ENCODE data around the gene UPK3BL1. TPM values are rescaled to one million over a fixed set of nuclear protein-coding genes. Genes with fewer than 3 reads are reported as not detected.

UPK3BL1 gene
- 7.9 to 14.2 TPM (median 13.0 TPM) in 5 replicates for total RNA-seq (2022; extraction: Qiagen RNA extraction)

DNA sequence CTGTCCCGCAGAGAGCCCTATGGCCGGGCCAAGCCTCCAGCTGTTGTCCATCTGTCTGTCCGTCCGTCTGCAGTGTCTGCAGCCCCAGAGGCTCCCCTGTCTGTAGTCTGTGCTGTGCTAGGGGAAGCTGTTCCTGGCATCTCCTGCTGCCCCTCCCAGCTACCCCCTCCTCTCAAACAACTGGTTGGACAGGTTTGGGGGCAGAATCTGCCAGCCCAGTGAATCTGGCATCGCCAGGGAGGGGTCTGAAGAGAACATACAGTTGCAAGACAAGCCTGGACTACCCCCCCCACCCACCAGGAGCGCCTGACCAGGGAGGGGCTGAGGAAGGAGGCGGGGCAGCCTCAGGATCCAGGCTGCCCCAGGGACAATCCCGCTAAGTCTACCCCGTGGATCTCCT, at the start of gene UPK3BL1:
UPK3BL1 (minus strand) TSS at position 101 of the 400 bp plus-strand sequence; CDS start at position 51, 50 bp downstream.

DNA sequence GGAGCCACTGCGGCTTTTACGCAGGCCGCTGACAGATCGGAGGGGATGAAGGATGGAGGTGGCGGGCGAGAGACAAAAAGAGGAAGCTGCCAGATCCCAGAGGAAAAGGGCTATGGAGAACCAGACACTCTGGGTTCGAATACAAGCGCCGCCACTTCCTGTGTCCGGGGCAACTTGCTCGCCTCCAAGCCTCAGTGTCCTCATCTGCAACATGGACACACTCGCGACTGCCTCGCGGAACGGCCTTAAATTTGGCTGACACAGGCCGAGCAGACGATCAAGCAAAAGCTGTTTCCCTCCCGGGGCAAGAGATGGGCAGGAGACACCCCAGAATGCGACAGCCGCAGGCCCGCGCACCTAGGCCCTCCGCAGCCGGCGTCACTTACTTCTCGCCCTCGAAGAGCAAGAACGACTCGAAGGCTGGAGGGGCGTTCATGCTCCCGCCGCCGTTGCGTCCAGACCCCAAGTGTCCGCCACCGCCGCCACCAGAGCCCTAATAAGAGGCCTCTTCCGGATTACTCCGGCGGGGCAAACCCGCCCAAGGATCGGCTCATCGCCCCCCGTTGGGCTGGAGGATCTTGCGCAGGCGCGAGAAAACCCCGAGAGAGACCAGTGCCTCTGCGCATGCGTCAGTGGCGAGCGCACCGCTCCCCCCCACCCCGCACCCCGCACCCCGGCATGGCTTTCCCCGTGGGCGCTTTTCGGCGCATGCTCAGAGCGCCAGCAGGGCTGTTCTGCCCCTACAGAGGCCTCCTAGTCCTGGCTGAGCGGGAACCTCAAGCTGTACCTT, 28.8 kb upstream of the UPK3BL1 start, which contains the start of gene POLR2J2:
POLR2J2 (minus strand) TSS at position 498 of the 790 bp plus-strand sequence; CDS start at position 436, 62 bp downstream.

DNA sequence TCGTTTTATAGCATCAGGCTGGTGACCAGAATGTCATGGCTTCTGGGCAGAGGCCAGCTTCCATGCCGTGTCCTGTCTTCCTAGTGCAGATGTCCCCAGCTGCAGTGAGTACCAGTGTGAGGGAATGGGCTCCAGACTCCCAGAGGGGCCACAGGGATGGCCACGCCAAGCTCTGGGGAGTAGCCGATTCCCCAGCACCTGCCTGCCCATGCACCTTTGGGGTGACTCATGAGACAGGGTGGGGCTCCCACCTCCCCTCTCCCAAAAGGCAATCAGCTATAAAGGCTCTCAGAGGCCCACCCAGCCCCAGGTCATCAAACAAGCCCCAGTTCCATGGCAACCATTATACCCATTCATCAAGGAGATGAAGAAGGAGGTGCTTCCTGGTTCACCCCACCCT, 7.3 kb upstream of the UPK3BL1 start, which contains the start of gene SPDYE2B:
SPDYE2B (plus strand) TSS at position 396 of the 400 bp plus-strand sequence. CDS start 2,030 bp downstream, outside the sequence.

GRCh38 chr7:102616507-102617125, 26.0 kb downstream of the UPK3BL1 start, which contains the start of gene RASA4:
TSS of gene RASA4 (minus strand) at chr7:102616756. CDS start at chr7:102616689, 67 bp downstream.

Other genes with a start within 250 kb of the UPK3BL1 start
- gene PRKRIP1, start 246.4 kb downstream of the UPK3BL1 start, total RNA-seq (2022; extraction: Qiagen RNA extraction): 20.6 to 23.7 TPM (median 23.6 TPM) in 5 replicates
- gene ORAI2, start 209.2 kb downstream of the UPK3BL1 start, total RNA-seq (2022; extraction: Qiagen RNA extraction): 25.4 to 43.0 TPM (median 39.0 TPM) in 5 replicates
- gene ALKBH4, start 177.9 kb downstream of the UPK3BL1 start, total RNA-seq (2022; extraction: Qiagen RNA extraction): 8.8 to 12.7 TPM (median 12.3 TPM) in 5 replicates
- 23.4 to 36.6 TPM (median 34.0 TPM) in 5 replicates for gene LRWD1, start 177.8 kb downstream of the UPK3BL1 start, total RNA-seq (2022; extraction: Qiagen RNA extraction)
- 106 to 112 TPM (median 109 TPM) in 5 replicates for gene POLR2J, start 163.9 kb downstream of the UPK3BL1 start, total RNA-seq (2022; extraction: Qiagen RNA extraction)
- 1.4 to 1.8 TPM (median 1.6 TPM) in 5 replicates for gene RASA4B, start 125.0 kb downstream of the UPK3BL1 start, total RNA-seq (2022; extraction: Qiagen RNA extraction)
- 2.1 to 3.8 TPM (median 2.7 TPM) in 5 replicates for gene UPK3BL2, start 99.1 kb downstream of the UPK3BL1 start, total RNA-seq (2022; extraction: Qiagen RNA extraction)
- gene SPDYE2, start 91.6 kb downstream of the UPK3BL1 start, total RNA-seq (2022; extraction: Qiagen RNA extraction): not detected in 5 replicates
- 16.8 to 37.3 TPM (median 29.9 TPM) in 5 replicates for gene POLR2J3, start 70.2 kb downstream of the UPK3BL1 start, total RNA-seq (2022; extraction: Qiagen RNA extraction)
- 1.7 to 2.4 TPM (median 2.2 TPM) in 5 replicates for gene RASA4, start 26.0 kb downstream of the UPK3BL1 start, total RNA-seq (2022; extraction: Qiagen RNA extraction)
- not detected in 5 replicates for gene SPDYE2B, start 7.5 kb upstream of the UPK3BL1 start, total RNA-seq (2022; extraction: Qiagen RNA extraction)
- gene POLR2J2, start 28.9 kb upstream of the UPK3BL1 start, total RNA-seq (2022; extraction: Qiagen RNA extraction): 0.10 to 0.75 TPM (median 0.52 TPM) in 5 replicates
- 6.9 to 7.7 TPM (median 7.3 TPM) in 5 replicates for gene FAM185A, start 106.2 kb upstream of the UPK3BL1 start, total RNA-seq (2022; extraction: Qiagen RNA extraction)

All from A549 treated with CORT108297 at 1 μM for 4 hours (cell line).